ENCODE data around the gene MAN2B2.
"Not testable (repeated sequence)": the region's sequence is repeated elsewhere in the genome, so short reads cannot be mapped to it uniquely, and the experiment has no call there.

The MAN2B2 gene

DNA sequence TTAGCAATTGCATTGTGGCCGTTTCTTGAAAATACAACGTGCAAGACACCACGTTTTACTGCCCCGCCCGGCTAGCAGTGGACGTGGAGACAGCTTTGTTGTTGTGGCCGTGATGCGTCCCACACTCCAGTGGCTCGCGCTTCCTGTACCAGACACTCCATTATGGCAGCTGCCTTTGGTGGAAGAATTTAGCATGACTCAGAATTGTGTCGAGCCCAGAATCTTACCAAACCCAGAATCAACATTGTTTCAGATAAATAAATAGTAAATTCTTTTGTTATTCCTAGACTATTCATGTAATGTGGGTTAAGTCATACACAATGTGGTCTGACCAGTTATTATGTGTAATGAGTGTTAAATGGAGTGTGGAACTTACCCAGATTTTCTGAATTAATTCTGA, 93.4 kb downstream of the MAN2B2 start:
- H2AFZ ChIP-seq (ENCODE audit: low read depth, low read length, severe bottlenecking), result no peak overlapping the region
- H3K9ac ChIP-seq (ENCODE audit: low read length), result no peak overlapping the region
- no peaks in the 10 kb centered on the region for H4K20me1 ChIP-seq (ENCODE audit: low read depth, low read length)
- H3F3A ChIP-seq (ENCODE audit: insufficient read depth), result no peaks in the 10 kb centered on the region
- H3K27ac ChIP-seq (ENCODE audit: low read depth, low read length), result no peak overlapping the region
- no peaks in the 10 kb centered on the region for H3K79me2 ChIP-seq (ENCODE audit: insufficient read depth, low read length)
- TF ChIP-seq EZH2phosphoT487 (conservative IDR thresholded peaks at IDR 0.05; ENCODE audit: low read length), result no peak
- TF ChIP-seq, protein P1, sequence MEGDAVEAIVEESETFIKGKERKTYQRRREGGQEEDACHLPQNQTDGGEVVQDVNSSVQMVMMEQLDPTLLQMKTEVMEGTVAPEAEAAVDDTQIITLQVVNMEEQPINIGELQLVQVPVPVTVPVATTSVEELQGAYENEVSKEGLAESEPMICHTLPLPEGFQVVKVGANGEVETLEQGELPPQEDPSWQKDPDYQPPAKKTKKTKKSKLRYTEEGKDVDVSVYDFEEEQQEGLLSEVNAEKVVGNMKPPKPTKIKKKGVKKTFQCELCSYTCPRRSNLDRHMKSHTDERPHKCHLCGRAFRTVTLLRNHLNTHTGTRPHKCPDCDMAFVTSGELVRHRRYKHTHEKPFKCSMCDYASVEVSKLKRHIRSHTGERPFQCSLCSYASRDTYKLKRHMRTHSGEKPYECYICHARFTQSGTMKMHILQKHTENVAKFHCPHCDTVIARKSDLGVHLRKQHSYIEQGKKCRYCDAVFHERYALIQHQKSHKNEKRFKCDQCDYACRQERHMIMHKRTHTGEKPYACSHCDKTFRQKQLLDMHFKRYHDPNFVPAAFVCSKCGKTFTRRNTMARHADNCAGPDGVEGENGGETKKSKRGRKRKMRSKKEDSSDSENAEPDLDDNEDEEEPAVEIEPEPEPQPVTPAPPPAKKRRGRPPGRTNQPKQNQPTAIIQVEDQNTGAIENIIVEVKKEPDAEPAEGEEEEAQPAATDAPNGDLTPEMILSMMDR (IDR thresholded peaks at IDR 0.05; ENCODE audit: insufficient read depth, low read length, poor library complexity, severe bottlenecking), result no peak
- H3K4me3 ChIP-seq (ENCODE audit: insufficient read depth, low read length, poor library complexity, severe bottlenecking), result no peak overlapping the region
- H3K4me2 ChIP-seq (ENCODE audit: low read depth, low read length, poor library complexity, severe bottlenecking), result no peak overlapping the region
- H3K9me2 ChIP-seq (replicated peaks; ENCODE audit: insufficient read depth, low read length), result no peaks in the 10 kb centered on the region
- H3K27me3 ChIP-seq (ENCODE audit: low read length), result no peaks in the 10 kb centered on the region
- no peaks in the 10 kb centered on the region for H3K9me3 ChIP-seq (ENCODE audit: insufficient read depth, low read length)
- H3K36me3 ChIP-seq (ENCODE audit: low read length), result no peaks in the 10 kb centered on the region

DNA sequence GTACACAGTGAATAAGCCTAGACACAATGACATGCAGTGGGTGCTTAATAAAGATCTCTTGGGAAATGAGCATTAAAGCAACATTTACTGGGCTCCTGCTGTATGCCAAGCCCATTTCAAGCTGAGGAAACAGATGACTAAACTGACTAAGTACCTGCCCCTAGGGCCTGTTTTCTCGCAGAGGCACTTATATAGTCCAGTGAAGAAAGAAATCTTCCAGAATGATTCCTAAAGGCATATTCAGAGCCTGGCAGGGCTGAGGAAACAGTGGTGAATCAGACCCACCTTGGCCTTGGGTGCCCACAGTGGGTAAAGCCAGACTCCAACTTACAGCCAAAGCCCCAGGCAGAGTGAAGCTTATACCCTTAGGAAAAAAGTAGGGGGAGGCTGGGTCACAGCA, 96.7 kb downstream of the MAN2B2 start:
- Histone ChIP-seq H3F3A (ENCODE audit: insufficient read depth) (0 out of 2 replicates have a peak, but pooled peaks cover 4% of the 10 kb centered on the region), H3K36me3 (ENCODE audit: low read length) (no peaks in the 10 kb centered on the region), H3K27me3 (ENCODE audit: low read length) (no peaks in the 10 kb centered on the region)

DNA sequence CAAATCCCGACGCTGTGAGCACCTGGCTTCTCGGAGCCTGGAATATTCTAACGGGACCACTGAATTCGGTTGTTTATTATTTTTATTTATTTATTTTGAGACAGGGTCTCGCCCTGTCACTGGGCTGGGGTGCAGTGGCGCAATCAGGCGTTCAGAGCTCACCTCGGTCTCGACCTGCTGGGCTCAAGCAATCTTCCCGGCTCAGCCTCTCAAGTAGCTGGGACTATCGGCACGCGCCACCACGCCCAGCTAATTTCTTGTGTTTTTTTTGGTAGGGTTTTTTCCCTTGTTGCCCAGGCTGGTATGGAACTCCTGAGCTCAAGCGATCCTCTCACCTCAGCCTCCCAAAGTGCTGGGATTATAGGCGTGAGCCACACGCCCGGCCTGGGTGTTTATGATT, 97.1 kb downstream of the MAN2B2 start:
- Histone ChIP-seq H3K9me3 (ENCODE audit: insufficient read depth, low read length) (no peaks in the 10 kb centered on the region), H3F3A (ENCODE audit: insufficient read depth) (0 out of 2 replicates have a peak, but pooled peaks cover 4% of the 10 kb centered on the region), H2AFZ (ENCODE audit: low read depth, low read length, severe bottlenecking) (no peak overlapping the region), H4K20me1 (ENCODE audit: low read depth, low read length) (no peaks in the 10 kb centered on the region), H3K79me2 (ENCODE audit: insufficient read depth, low read length) (peaks cover 7% of the 10 kb centered on the region; the same call in 1 of the 2 replicates), H3K27me3 (ENCODE audit: low read length) (no peaks in the 10 kb centered on the region), H3K4me3 (ENCODE audit: insufficient read depth, low read length, poor library complexity, severe bottlenecking) (no peak overlapping the region), H3K9me2 (replicated peaks; ENCODE audit: insufficient read depth, low read length) (no peaks in the 10 kb centered on the region), H3K9ac (ENCODE audit: low read length) (no peak overlapping the region), H3K27ac (ENCODE audit: low read depth, low read length) (no peak overlapping the region), H3K36me3 (ENCODE audit: low read length) (no peaks in the 10 kb centered on the region), H3K4me2 (ENCODE audit: low read depth, low read length, poor library complexity, severe bottlenecking) (no peak overlapping the region)
- no peak for TF ChIP-seq EZH2phosphoT487 (conservative IDR thresholded peaks at IDR 0.05; ENCODE audit: low read length)
- TF ChIP-seq, protein P1 (IDR thresholded peaks at IDR 0.05; ENCODE audit: insufficient read depth, low read length, poor library complexity, severe bottlenecking), result no peak

More for the DNA sequence above, 96.7 kb downstream of the MAN2B2 start:
- H3K9ac ChIP-seq (ENCODE audit: low read length), result no peak overlapping the region
- H3K27ac ChIP-seq (ENCODE audit: low read depth, low read length), result no peak overlapping the region
- H2AFZ ChIP-seq (ENCODE audit: low read depth, low read length, severe bottlenecking), result no peak overlapping the region
- H3K4me3 ChIP-seq (ENCODE audit: insufficient read depth, low read length, poor library complexity, severe bottlenecking), result no peak overlapping the region
- H3K9me2 ChIP-seq (replicated peaks; ENCODE audit: insufficient read depth, low read length), result no peaks in the 10 kb centered on the region
- peaks cover 7% of the 10 kb centered on the region; the same call in 1 of the 2 replicates for H3K79me2 ChIP-seq (ENCODE audit: insufficient read depth, low read length)
- no peaks in the 10 kb centered on the region for H3K9me3 ChIP-seq (ENCODE audit: insufficient read depth, low read length)
- TF ChIP-seq, protein P1 (IDR thresholded peaks at IDR 0.05; ENCODE audit: insufficient read depth, low read length, poor library complexity, severe bottlenecking), result no peak
- no peak for TF ChIP-seq EZH2phosphoT487 (conservative IDR thresholded peaks at IDR 0.05; ENCODE audit: low read length)
- no peaks in the 10 kb centered on the region for H4K20me1 ChIP-seq (ENCODE audit: low read depth, low read length)
- H3K4me2 ChIP-seq (ENCODE audit: low read depth, low read length, poor library complexity, severe bottlenecking), result no peak overlapping the region

DNA sequence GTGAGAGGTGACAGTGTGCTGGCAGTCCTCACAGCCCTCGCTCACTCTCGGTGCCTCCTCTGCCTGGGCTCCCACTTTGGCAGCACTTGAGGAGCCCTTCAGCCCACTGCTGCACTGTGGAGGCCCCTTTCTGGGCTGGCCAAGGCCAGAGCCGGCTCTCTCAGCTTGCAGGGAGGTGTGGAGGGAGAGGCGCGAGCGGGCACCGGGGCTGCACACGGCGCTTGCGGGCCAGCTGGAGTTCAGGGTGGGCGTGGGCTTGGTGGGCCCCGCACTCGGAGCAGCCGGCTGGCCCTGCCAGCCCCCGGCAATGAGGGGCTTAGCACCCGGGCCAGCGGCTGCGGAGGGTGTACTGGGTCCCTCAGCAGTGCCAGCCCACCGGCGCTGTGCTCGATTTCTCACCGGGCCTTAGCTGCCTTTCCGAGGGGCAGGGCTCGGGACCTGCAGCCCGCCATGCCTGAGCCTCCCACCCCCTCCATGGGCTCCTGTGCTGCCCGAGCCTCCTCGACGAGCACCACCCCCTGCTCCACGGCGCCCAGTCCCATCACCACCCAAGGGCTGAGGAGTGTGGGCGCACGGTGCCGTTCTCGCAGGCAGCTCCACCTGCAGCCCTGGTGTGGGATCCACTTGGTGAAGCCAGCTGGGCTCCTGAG, 97.7 kb downstream of the MAN2B2 start:
- not testable (repeated sequence) for H3K9ac ChIP-seq (ENCODE audit: low read length); H3K4me2 ChIP-seq (ENCODE audit: low read depth, low read length, poor library complexity, severe bottlenecking); H4K20me1 ChIP-seq (ENCODE audit: low read depth, low read length); H3F3A ChIP-seq (ENCODE audit: insufficient read depth); H3K9me2 ChIP-seq (replicated peaks; ENCODE audit: insufficient read depth, low read length); H3K27me3 ChIP-seq (ENCODE audit: low read length); H2AFZ ChIP-seq (ENCODE audit: low read depth, low read length, severe bottlenecking); H3K27ac ChIP-seq (ENCODE audit: low read depth, low read length); H3K9me3 ChIP-seq (ENCODE audit: insufficient read depth, low read length); H3K79me2 ChIP-seq (ENCODE audit: insufficient read depth, low read length); H3K4me3 ChIP-seq (ENCODE audit: insufficient read depth, low read length, poor library complexity, severe bottlenecking); H3K36me3 ChIP-seq (ENCODE audit: low read length)
